RWPE2 (cell line): ENCODE results near the gene FBXL13.
"Not testable (repeated sequence)": the region's sequence is repeated elsewhere in the genome, so short reads cannot be mapped to it uniquely, and the experiment has no call there.

Experiments used
- ATAC-seq: fragments of 200-7000 bp; cut with Tn5 transposase; 3 replicates; pipeline ENCODE4 v1.9.1; 2021; ENCODE audit warnings: low read depth
- DNase-seq: peaks from one replicate; pipeline ENCODE4 v3.0.0-alpha.2; 2020; ENCODE audit warnings: low spot score
- H3K27ac ChIP-seq: fragments of 450-650 bp; 2 replicates; pipeline ENCODE4 v1.5.1; 2017; ENCODE audit warnings: mild to moderate bottlenecking; ENCODE audit not compliant: poor library complexity, severe bottlenecking
- H3K27me3 ChIP-seq: fragments of 250-450 bp; sonication (Bioruptor Pico); 2 replicates; pipeline ENCODE4 v1.5.1; 2021; ENCODE audit warnings: mild to moderate bottlenecking, moderate library complexity; ENCODE audit not compliant: insufficient read depth, poor library complexity, severe bottlenecking
- H3K36me3 ChIP-seq: fragments of 250-450 bp; sonication (Bioruptor Pico); 2 replicates; pipeline ENCODE4 v1.5.1; 2020; ENCODE audit warnings: low read depth, mild to moderate bottlenecking, moderate library complexity
- H3K4me1 ChIP-seq: fragments of 250-450 bp; sonication (Bioruptor Pico); 2 replicates; pipeline ENCODE4 v1.5.1; 2021; ENCODE audit warnings: mild to moderate bottlenecking, moderate library complexity; ENCODE audit not compliant: insufficient read depth, poor library complexity, severe bottlenecking
- H3K4me3 ChIP-seq: fragments of 250-450 bp; sonication (Bioruptor Pico); 2 replicates; pipeline ENCODE4 v1.5.1; 2021; ENCODE audit warnings: mild to moderate bottlenecking, moderate library complexity; ENCODE audit not compliant: severe bottlenecking
- H3K9me3 ChIP-seq: fragments of 250-450 bp; sonication (Bioruptor Pico); 2 replicates; pipeline ENCODE4 v1.5.1; 2021; ENCODE audit warnings: mild to moderate bottlenecking, moderate library complexity; ENCODE audit not compliant: severe bottlenecking
- TF ChIP-seq, protein P1 (sequence below): fragments of 450-650 bp; IDR thresholded peaks from one replicate; pipeline ENCODE4 v1.5.1; 2017; ENCODE audit warnings: mild to moderate bottlenecking, moderate library complexity; ENCODE audit not compliant: poor library complexity, severe bottlenecking

The FBXL13 gene

DNA sequence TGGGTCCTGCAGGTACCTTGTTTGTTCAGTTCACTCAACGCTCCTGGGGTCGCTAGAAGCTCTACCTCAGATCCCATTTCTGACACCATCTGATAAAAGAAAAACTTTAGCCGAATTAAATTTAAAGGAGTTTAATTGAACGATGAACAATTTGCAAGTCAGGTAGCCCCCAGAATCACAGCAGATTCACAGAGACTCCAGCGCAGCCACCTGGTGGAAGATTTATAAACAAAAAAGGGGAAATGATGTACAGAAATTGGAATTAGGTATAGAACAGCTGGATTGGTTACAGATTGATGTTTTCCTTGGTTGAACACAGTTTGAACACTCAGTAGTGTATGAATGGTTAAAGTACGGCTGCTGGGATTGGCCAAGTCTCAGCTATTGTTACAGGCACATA is 23.1 kb downstream of the FBXL13 start:
- DNase-seq (no peak), ATAC-seq (no peak)
- TF ChIP-seq, protein P1, sequence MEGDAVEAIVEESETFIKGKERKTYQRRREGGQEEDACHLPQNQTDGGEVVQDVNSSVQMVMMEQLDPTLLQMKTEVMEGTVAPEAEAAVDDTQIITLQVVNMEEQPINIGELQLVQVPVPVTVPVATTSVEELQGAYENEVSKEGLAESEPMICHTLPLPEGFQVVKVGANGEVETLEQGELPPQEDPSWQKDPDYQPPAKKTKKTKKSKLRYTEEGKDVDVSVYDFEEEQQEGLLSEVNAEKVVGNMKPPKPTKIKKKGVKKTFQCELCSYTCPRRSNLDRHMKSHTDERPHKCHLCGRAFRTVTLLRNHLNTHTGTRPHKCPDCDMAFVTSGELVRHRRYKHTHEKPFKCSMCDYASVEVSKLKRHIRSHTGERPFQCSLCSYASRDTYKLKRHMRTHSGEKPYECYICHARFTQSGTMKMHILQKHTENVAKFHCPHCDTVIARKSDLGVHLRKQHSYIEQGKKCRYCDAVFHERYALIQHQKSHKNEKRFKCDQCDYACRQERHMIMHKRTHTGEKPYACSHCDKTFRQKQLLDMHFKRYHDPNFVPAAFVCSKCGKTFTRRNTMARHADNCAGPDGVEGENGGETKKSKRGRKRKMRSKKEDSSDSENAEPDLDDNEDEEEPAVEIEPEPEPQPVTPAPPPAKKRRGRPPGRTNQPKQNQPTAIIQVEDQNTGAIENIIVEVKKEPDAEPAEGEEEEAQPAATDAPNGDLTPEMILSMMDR = no peak
- no peaks in the 10 kb centered on the region for H3K36me3 ChIP-seq
- no peak overlapping the region for H3K27ac ChIP-seq
- H3K27me3 ChIP-seq = no peaks in the 10 kb centered on the region
- H3K9me3 ChIP-seq = peaks cover 10% of the 10 kb centered on the region
- H3K4me3 ChIP-seq = no peak overlapping the region
- no peaks in the 10 kb centered on the region for H3K4me1 ChIP-seq

- Histone ChIP-seq H3K27ac (no peak overlapping the region), H3K4me1 (no peaks in the 10 kb centered on the region), H3K4me3 (no peak overlapping the region), H3K36me3 (no peaks in the 10 kb centered on the region), H3K9me3 (peaks cover 10% of the 10 kb centered on the region), H3K27me3 (no peaks in the 10 kb centered on the region)
- ATAC-seq = no peak
- TF ChIP-seq, protein P1 = no peak
- no peak for DNase-seq
These were observed 25.8 kb downstream of the FBXL13 start for GRCh38 chr7:103048833-103049232.

DNA sequence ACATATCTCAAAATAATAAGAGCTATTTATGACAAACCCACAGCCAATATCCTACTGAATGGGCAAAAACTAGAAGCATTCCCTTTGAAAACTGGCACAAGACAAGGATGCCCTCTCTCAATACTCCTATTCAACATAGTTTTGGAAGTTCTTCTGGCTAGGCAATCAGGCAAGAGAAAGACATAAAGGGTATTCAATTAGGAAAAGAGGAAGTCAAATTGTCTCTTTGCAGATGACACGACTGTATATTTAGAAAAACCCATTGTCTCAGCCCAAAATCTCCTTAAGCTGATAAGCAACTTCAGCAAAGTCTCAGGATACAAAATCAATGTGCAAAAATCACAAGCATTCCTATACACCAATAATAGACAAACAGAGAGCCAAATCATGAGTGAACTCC is 32.8 kb downstream of the FBXL13 start:
- not testable (repeated sequence) for H3K9me3 ChIP-seq, H3K4me3 ChIP-seq, H3K27ac ChIP-seq, DNase-seq, H3K4me1 ChIP-seq, ATAC-seq, H3K36me3 ChIP-seq, H3K27me3 ChIP-seq

GRCh38 chr7:103037823-103038739 is 36.5 kb downstream of the FBXL13 start:
- not testable (repeated sequence) for H3K9me3 ChIP-seq, H3K4me3 ChIP-seq, H3K36me3 ChIP-seq, H3K4me1 ChIP-seq, DNase-seq, H3K27me3 ChIP-seq, ATAC-seq, H3K27ac ChIP-seq

DNA sequence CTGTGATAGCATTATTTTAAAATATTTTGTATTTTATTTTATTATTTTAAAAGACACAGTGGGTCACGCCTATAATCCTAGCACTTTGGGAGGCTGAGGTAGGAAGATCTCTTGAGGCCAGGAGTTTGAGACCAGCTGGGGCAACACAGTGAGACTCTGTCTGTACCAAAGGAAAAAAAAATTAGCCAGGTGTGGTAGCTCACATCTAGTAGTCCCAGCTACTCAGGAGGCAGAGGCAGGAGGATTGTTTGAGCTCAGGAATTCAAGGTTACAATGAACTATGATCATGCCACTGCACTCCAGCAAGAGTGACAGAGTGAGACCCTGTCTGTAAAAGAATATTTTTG is 37.1 kb downstream of the FBXL13 start:
- no peak for ATAC-seq
- no peak for DNase-seq
- Histone ChIP-seq H3K27me3 (no peaks in the 10 kb centered on the region), H3K9me3 (no peaks in the 10 kb centered on the region), H3K27ac (no peak overlapping the region), H3K36me3 (no peaks in the 10 kb centered on the region), H3K4me3 (no peak overlapping the region), H3K4me1 (no peaks in the 10 kb centered on the region)
- TF ChIP-seq, protein P1 = no peak

- not testable (repeated sequence) for ATAC-seq, H3K4me1 ChIP-seq, H3K27me3 ChIP-seq, DNase-seq, H3K36me3 ChIP-seq, H3K9me3 ChIP-seq, H3K4me3 ChIP-seq, H3K27ac ChIP-seq
These were observed 40.3 kb downstream of the FBXL13 start for GRCh38 chr7:103034318-103034717.
